Transverse colon (tissue), 3 donors: ENCODE data around the gene CCDC88B.

Experiments used
- CTCF ChIP-seq, 5 experiments: fragments of 200-600 bp in 3 of 5; fragments of 450-650 bp in 2 of 5; sonication (generic) in 3 of 5; IDR thresholded peaks; 1 replicate in 2 of 5; 2 replicates in 3 of 5; pipeline ENCODE4 v1.5.1; 2016 to 2017; ENCODE audit warnings: antibody characterized with exemption in 5 of 5, inconsistent platforms in 3 of 5, mild to moderate bottlenecking in 2 of 5, moderate library complexity in 1 of 5
- EP300 ChIP-seq: sonication (generic); formaldehyde crosslinking; IDR thresholded peaks from one replicate; pipeline ENCODE4 v1.6.1; 2017; ENCODE audit warnings: antibody characterized with exemption, low read depth

GRCh38 chr11:64357446-64357845 lies 17.4 kb downstream of the CCDC88B start:
- no peak for TF ChIP-seq EP300
- no peak for TF ChIP-seq CTCF (IDR thresholded peaks at IDR 0.05)
